GM19328 (cell line): ENCODE data around the gene BRSK2.
"Not testable (repeated sequence)": the region's sequence is repeated elsewhere in the genome, so short reads cannot be mapped to it uniquely, and the experiment has no call there.

ENCODE experiments used
- ATAC-seq: cut with Tn5 transposase; IDR thresholded peaks from one replicate; pipeline ENCODE4 v1.9.1; 2021; ENCODE audit warnings: mild to moderate bottlenecking, moderate library complexity; ENCODE audit not compliant: unreplicated experiment

BRSK2 gene

DNA sequence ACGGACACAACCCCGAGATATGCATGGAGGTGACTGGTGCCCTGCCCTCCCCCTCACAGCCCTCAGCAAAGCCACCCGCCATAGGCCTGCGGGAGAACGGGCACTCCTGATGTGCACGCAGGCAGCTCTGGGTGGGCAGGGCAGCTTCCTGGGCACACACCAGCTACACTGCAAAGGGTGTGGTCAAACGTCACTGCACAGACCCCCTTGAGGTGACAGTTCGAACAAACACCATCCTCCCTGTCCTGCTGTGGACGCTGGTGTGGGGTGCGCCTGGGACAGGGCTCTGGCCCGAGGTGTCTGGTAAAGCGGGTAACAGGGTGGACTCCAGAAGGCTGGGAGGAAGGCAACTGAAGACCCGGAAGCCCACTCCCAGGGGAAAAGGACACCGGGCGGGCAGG is 118.8 kb downstream of the BRSK2 start:
- ATAC-seq: no peak

GRCh38 chr11:1508986-1509385 is 119.3 kb downstream of the BRSK2 start:
- ATAC-seq: no peak

GRCh38 chr11:1509626-1510255 is 120.0 kb downstream of the BRSK2 start:
- ATAC-seq: no peak

GRCh38 chr11:1510351-1510750 is 120.6 kb downstream of the BRSK2 start:
- not testable (repeated sequence) for ATAC-seq

- ATAC-seq: no peak
These were observed 121.2 kb downstream of the BRSK2 start for GRCh38 chr11:1510928-1511327.

- no peak for ATAC-seq
These were observed 122.3 kb downstream of the BRSK2 start for GRCh38 chr11:1511937-1512496.
